HEK293 (cell line): ENCODE results near the gene GATA1.

ENCODE experiments used
- CTCF ChIA-PET: fragments of 350-600 bp; formaldehyde crosslinking; extraction: SDS; loops from one replicate; lab custom pipeline; 2021; ENCODE audit warnings: antibody characterized with exemption; lab: Yijun Ruan, JAX
- POLR2A ChIA-PET: fragments of 300-600 bp; formaldehyde crosslinking; extraction: SDS; loops from one replicate; lab custom pipeline; 2020; ENCODE audit warnings: antibody characterized with exemption, inconsistent platforms; lab: Yijun Ruan, JAX
- H3K27ac ChIP-seq: fragments of 200-500 bp; sonication (Bioruptor generic); 2 replicates; pipeline ENCODE4 v1.5.1; 2014; ENCODE audit warnings: low read depth, low read length, control low read depth, inconsistent platforms; ENCODE audit errors: extremely low read depth
- H3K36me3 ChIP-seq, 2 experiments: fragments of 200-500 bp in 1 of 2; sonication (Bioruptor generic) in 1 of 2; 1 replicate in 1 of 2; 2 replicates in 1 of 2; pipeline ENCODE4 v1.5.1; 2014 to 2017; ENCODE audit warnings: inconsistent platforms in 2 of 2, low read length in 2 of 2; ENCODE audit not compliant: control insufficient read depth in 2 of 2, insufficient read depth in 1 of 2
- H3K4me1 ChIP-seq: fragments of 200-500 bp; sonication (Bioruptor generic); 2 replicates; pipeline ENCODE4 v1.5.1; 2014; ENCODE audit warnings: mild to moderate bottlenecking, low read length, inconsistent platforms; ENCODE audit not compliant: control insufficient read depth, insufficient read depth
- H3K4me3 ChIP-seq: 2 replicates; pipeline ENCODE4 v1.5.1; 2011; ENCODE audit warnings: low read depth, mild to moderate bottlenecking, control low read depth, low read length, moderate library complexity
- H3K9me3 ChIP-seq: fragments of 200-500 bp; sonication (Bioruptor generic); 2 replicates; pipeline ENCODE4 v1.5.1; 2014; ENCODE audit warnings: low read depth, low read length, inconsistent platforms; ENCODE audit not compliant: control insufficient read depth, insufficient read depth
- GLIS1 ChIP-seq: fragments of 450-650 bp; formaldehyde crosslinking; IDR thresholded peaks from 2 replicates; pipeline ENCODE4 v1.5.1; 2016; ENCODE audit warnings: missing biosample characterization, missing genetic modification characterization
- MEIS1 ChIP-seq: sonication (generic); formaldehyde crosslinking; IDR thresholded peaks from 2 replicates; pipeline ENCODE4 v1.8.1; 2022; ENCODE audit warnings: missing genetic modification reagents, mild to moderate bottlenecking, borderline replicate concordance
- ZNF138 ChIP-seq: fragments of 450-650 bp; formaldehyde crosslinking; IDR thresholded peaks from 2 replicates; pipeline ENCODE4 v1.5.1; 2016; ENCODE audit warnings: missing biosample characterization, missing genetic modification characterization, borderline replicate concordance
- ZNF155 ChIP-seq: fragments of 450-650 bp; formaldehyde crosslinking; IDR thresholded peaks from 2 replicates; pipeline ENCODE4 v1.5.1; 2016; ENCODE audit warnings: missing biosample characterization, missing genetic modification characterization
- ZNF24 ChIP-seq: fragments of 450-650 bp; formaldehyde crosslinking; IDR thresholded peaks from 2 replicates; pipeline ENCODE4 v1.5.1; 2016; ENCODE audit warnings: missing biosample characterization, missing genetic modification characterization
- ZNF354C ChIP-seq: fragments of 450-650 bp; formaldehyde crosslinking; IDR thresholded peaks from 2 replicates; pipeline ENCODE4 v1.5.1; 2016; ENCODE audit warnings: missing biosample characterization, missing genetic modification characterization, low read depth, borderline replicate concordance
- ZNF561 ChIP-seq: fragments of 450-650 bp; IDR thresholded peaks from 2 replicates; pipeline ENCODE4 v1.5.1; 2018; ENCODE audit warnings: missing biosample characterization, missing genetic modification characterization, borderline replicate concordance
- ZNF76 ChIP-seq: fragments of 450-650 bp; formaldehyde crosslinking; IDR thresholded peaks from 2 replicates; pipeline ENCODE4; 2016; ENCODE audit warnings: low read depth, missing biosample characterization, missing genetic modification characterization, borderline replicate concordance
- TF ChIP-seq, protein P1 (sequence below): fragments of 450-650 bp; formaldehyde crosslinking; conservative IDR thresholded peaks from 2 replicates; pipeline ENCODE4 v1.5.1; 2016; ENCODE audit warnings: low read depth, missing biosample characterization, missing genetic modification characterization
- TF ChIP-seq, protein P2 (sequence below): fragments of 450-650 bp; formaldehyde crosslinking; IDR thresholded peaks from 2 replicates; pipeline ENCODE4 v1.5.1; 2017; ENCODE audit warnings: missing biosample characterization, missing genetic modification characterization
- TF ChIP-seq, protein P3 (sequence below): fragments of 450-650 bp; formaldehyde crosslinking; IDR thresholded peaks from 2 replicates; pipeline ENCODE4 v1.5.1; 2016; ENCODE audit warnings: missing biosample characterization, missing genetic modification characterization
- TF ChIP-seq, protein P4 (sequence below): fragments of 450-650 bp; formaldehyde crosslinking; IDR thresholded peaks from 2 replicates; pipeline ENCODE4 v1.5.1; 2016; ENCODE audit warnings: missing biosample characterization, missing genetic modification characterization, borderline replicate concordance
- TF ChIP-seq, protein P5 (sequence below): fragments of 450-650 bp; formaldehyde crosslinking; IDR thresholded peaks from 2 replicates; pipeline ENCODE4 v1.5.1; 2016; ENCODE audit warnings: missing biosample characterization, missing genetic modification characterization

GATA1 gene

DNA sequence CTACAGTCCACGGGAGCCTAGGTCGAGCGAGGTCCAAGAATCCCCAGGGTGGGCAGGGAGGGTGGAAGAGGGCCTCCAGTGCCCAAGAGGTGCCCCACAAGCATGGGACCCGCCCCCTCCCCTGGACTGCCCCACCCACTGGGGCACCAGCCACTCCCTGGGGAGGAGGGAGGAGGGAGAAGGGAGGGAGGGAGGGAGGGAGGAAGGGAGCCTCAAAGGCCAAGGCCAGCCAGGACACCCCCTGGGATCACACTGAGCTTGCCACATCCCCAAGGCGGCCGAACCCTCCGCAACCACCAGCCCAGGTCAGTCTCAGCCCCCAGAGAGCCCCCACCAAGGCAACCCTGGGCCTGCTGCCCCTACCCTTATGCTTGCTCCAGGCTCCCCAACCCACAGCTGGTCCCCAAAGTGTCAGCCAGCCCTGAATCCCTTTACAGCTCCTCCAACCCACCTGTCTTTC lies at the start of gene GATA1:
Gene GATA1 (plus strand): TSS at position 250 of the 460 bp plus-strand sequence. CDS start 4,520 bp downstream, outside the sequence.
- TF ChIP-seq, protein P1, sequence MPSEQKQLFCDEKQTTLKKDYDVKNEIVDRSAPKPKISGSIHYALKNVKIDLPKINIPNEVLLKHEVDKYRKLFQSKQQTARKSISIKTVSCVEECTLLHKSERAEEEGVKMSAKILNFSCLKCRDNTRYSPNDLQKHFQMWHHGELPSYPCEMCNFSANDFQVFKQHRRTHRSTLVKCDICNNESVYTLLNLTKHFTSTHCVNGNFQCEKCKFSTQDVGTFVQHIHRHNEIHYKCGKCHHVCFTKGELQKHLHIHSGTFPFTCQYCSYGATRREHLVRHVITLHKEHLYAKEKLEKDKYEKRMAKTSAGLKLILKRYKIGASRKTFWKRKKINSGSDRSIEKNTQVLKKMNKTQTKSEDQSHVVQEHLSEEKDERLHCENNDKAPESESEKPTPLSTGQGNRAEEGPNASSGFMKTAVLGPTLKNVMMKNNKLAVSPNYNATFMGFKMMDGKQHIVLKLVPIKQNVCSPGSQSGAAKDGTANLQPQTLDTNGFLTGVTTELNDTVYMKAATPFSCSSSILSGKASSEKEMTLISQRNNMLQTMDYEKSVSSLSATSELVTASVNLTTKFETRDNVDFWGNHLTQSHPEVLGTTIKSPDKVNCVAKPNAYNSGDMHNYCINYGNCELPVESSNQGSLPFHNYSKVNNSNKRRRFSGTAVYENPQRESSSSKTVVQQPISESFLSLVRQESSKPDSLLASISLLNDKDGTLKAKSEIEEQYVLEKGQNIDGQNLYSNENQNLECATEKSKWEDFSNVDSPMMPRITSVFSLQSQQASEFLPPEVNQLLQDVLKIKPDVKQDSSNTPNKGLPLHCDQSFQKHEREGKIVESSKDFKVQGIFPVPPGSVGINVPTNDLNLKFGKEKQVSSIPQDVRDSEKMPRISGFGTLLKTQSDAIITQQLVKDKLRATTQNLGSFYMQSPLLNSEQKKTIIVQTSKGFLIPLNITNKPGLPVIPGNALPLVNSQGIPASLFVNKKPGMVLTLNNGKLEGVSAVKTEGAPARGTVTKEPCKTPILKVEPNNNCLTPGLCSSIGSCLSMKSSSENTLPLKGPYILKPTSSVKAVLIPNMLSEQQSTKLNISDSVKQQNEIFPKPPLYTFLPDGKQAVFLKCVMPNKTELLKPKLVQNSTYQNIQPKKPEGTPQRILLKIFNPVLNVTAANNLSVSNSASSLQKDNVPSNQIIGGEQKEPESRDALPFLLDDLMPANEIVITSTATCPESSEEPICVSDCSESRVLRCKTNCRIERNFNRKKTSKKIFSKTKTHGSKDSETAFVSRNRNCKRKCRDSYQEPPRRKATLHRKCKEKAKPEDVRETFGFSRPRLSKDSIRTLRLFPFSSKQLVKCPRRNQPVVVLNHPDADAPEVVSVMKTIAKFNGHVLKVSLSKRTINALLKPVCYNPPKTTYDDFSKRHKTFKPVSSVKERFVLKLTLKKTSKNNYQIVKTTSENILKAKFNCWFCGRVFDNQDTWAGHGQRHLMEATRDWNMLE (tag by site-specific recombination), result no peak
- no peak for TF ChIP-seq ZNF138 (tag by site-specific recombination)
- TF ChIP-seq, protein P2, sequence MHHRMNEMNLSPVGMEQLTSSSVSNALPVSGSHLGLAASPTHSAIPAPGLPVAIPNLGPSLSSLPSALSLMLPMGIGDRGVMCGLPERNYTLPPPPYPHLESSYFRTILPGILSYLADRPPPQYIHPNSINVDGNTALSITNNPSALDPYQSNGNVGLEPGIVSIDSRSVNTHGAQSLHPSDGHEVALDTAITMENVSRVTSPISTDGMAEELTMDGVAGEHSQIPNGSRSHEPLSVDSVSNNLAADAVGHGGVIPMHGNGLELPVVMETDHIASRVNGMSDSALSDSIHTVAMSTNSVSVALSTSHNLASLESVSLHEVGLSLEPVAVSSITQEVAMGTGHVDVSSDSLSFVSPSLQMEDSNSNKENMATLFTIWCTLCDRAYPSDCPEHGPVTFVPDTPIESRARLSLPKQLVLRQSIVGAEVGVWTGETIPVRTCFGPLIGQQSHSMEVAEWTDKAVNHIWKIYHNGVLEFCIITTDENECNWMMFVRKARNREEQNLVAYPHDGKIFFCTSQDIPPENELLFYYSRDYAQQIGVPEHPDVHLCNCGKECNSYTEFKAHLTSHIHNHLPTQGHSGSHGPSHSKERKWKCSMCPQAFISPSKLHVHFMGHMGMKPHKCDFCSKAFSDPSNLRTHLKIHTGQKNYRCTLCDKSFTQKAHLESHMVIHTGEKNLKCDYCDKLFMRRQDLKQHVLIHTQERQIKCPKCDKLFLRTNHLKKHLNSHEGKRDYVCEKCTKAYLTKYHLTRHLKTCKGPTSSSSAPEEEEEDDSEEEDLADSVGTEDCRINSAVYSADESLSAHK (tag by site-specific recombination), result no peak
- no peak for TF ChIP-seq ZNF155
- TF ChIP-seq ZNF24, result no peak
- no peak for TF ChIP-seq ZNF354C
- TF ChIP-seq, protein P3, sequence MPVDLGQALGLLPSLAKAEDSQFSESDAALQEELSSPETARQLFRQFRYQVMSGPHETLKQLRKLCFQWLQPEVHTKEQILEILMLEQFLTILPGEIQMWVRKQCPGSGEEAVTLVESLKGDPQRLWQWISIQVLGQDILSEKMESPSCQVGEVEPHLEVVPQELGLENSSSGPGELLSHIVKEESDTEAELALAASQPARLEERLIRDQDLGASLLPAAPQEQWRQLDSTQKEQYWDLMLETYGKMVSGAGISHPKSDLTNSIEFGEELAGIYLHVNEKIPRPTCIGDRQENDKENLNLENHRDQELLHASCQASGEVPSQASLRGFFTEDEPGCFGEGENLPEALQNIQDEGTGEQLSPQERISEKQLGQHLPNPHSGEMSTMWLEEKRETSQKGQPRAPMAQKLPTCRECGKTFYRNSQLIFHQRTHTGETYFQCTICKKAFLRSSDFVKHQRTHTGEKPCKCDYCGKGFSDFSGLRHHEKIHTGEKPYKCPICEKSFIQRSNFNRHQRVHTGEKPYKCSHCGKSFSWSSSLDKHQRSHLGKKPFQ, result no peak
- no peak for TF ChIP-seq ZNF76 (tag by site-specific recombination)
- TF ChIP-seq GLIS1 (tag by site-specific recombination), result no peak
- TF ChIP-seq MEIS1 (CRISPR knock-in tag), result no peak
- TF ChIP-seq, protein P4, sequence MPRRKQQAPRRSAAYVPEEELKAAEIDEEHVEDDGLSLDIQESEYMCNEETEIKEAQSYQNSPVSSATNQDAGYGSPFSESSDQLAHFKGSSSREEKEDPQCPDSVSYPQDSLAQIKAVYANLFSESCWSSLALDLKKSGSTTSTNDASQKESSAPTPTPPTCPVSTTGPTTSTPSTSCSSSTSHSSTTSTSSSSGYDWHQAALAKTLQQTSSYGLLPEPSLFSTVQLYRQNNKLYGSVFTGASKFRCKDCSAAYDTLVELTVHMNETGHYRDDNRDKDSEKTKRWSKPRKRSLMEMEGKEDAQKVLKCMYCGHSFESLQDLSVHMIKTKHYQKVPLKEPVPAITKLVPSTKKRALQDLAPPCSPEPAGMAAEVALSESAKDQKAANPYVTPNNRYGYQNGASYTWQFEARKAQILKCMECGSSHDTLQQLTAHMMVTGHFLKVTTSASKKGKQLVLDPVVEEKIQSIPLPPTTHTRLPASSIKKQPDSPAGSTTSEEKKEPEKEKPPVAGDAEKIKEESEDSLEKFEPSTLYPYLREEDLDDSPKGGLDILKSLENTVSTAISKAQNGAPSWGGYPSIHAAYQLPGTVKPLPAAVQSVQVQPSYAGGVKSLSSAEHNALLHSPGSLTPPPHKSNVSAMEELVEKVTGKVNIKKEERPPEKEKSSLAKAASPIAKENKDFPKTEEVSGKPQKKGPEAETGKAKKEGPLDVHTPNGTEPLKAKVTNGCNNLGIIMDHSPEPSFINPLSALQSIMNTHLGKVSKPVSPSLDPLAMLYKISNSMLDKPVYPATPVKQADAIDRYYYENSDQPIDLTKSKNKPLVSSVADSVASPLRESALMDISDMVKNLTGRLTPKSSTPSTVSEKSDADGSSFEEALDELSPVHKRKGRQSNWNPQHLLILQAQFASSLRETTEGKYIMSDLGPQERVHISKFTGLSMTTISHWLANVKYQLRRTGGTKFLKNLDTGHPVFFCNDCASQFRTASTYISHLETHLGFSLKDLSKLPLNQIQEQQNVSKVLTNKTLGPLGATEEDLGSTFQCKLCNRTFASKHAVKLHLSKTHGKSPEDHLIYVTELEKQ, result no peak
- TF ChIP-seq, protein P5, sequence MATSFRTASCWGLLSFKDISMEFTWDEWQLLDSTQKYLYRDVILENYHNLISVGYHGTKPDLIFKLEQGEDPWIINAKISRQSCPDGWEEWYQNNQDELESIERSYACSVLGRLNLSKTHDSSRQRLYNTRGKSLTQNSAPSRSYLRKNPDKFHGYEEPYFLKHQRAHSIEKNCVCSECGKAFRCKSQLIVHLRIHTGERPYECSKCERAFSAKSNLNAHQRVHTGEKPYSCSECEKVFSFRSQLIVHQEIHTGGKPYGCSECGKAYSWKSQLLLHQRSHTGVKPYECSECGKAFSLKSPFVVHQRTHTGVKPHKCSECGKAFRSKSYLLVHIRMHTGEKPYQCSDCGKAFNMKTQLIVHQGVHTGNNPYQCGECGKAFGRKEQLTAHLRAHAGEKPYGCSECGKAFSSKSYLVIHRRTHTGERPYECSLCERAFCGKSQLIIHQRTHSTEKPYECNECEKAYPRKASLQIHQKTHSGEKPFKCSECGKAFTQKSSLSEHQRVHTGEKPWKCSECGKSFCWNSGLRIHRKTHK (tag by site-specific recombination), result no peak
- no peak for TF ChIP-seq ZNF561 (tag by site-specific recombination)
- POLR2A ChIA-PET, result no interaction called here
- Histone ChIP-seq H3K27ac (no peak within 1 kb of the TSS), H3K4me3 (no peak within 1 kb of the TSS), H3K9me3 (no peaks in the 10 kb centered on the region), H3K4me1 (no peaks in the 10 kb centered on the region), H3K36me3 (no peaks in the 10 kb centered on the region)
- CTCF ChIA-PET, result no interaction called here
